ENCODE results near the gene TUBA1C. TPM values are rescaled to one million over a fixed set of nuclear protein-coding genes. Genes with fewer than 3 reads are reported as not detected.
"Not testable (repeated sequence)": the region's sequence is repeated elsewhere in the genome, so short reads cannot be mapped to it uniquely, and the experiment has no call there.

Gene TUBA1C
- total RNA-seq, 1 donor from 2014 or later: 123 TPM

DNA sequence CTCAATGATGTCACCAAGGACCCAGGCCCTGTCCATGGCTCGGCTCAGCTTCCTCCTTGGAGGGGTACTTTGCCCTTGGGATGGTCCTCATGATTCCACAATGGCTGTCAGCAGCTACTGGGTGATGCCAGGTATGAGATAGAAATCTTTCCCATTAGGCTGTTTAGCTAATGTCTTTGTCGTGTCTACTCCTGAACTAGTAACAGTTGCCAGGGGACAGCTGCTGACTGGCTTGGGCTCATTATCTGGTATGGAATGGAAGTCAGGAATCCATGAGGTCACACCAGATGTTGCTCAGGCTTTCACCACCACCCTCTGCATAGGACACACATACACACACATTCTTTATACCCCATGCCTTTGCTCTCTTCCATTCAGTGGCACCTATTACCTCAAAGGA is 39.3 kb downstream of the TUBA1C start:
- H3K4me3 Mint-ChIP-seq: no peak overlapping the region
- peaks cover 48% of the 10 kb centered on the region for H3K27me3 Mint-ChIP-seq (ENCODE audit: low read depth)
- H3K36me3 Mint-ChIP-seq: no peaks in the 10 kb centered on the region
- no peak overlapping the region for H3K27ac Mint-ChIP-seq
- TF ChIP-seq, protein P1, sequence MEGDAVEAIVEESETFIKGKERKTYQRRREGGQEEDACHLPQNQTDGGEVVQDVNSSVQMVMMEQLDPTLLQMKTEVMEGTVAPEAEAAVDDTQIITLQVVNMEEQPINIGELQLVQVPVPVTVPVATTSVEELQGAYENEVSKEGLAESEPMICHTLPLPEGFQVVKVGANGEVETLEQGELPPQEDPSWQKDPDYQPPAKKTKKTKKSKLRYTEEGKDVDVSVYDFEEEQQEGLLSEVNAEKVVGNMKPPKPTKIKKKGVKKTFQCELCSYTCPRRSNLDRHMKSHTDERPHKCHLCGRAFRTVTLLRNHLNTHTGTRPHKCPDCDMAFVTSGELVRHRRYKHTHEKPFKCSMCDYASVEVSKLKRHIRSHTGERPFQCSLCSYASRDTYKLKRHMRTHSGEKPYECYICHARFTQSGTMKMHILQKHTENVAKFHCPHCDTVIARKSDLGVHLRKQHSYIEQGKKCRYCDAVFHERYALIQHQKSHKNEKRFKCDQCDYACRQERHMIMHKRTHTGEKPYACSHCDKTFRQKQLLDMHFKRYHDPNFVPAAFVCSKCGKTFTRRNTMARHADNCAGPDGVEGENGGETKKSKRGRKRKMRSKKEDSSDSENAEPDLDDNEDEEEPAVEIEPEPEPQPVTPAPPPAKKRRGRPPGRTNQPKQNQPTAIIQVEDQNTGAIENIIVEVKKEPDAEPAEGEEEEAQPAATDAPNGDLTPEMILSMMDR (IDR thresholded peaks at IDR 0.05; ENCODE audit: unreplicated experiment): no peak
- no peaks in the 10 kb centered on the region for H3K9me3 Mint-ChIP-seq
- peaks cover 7% of the 10 kb centered on the region for H3K4me1 Mint-ChIP-seq
- DNase-seq (ENCODE audit: low spot score in 2 of 2, unreplicated experiment in 2 of 2): no peak

DNA sequence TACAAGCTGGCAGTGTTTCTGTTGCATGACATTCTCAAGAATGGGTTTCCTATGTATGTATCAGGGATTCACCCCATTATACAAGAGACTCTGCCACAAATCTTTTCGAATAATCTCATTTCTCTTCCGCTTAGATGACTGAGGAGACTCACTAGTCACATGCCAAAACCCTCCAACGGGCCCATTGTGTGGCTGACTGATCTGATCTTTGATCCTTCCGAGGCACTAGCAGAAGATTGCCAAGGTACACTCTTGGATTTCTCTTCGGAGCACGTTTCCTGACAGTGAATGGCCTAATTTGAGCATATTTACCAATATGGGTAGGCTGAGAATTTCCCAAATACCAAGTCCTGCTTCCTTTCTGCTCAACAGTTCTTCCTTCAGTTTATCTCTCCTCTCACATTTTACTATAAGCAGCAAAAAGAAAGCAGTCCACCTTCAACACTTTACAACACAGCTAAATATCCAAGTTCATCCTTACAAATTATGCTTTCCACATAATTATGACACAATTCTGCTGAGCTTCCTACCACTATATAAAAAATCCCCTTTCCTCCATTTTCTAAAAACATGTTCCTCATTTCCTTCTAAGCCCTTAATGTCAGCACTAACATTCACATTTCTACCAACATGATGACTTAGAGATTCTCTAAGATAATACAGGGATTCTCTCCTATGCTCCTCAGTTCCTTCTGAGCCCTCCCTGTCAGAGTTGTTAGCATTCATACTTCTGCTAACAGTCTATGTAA is 41.1 kb downstream of the TUBA1C start:
- Mint-ChIP-seq H3K9me3 (no peaks in the 10 kb centered on the region), H3K27me3 (ENCODE audit: low read depth) (peaks cover 51% of the 10 kb centered on the region), H3K4me3 (no peak overlapping the region), H3K4me1 (peaks cover 7% of the 10 kb centered on the region), H3K36me3 (no peaks in the 10 kb centered on the region), H3K27ac (no peak overlapping the region)
- TF ChIP-seq, protein P1 (IDR thresholded peaks at IDR 0.05; ENCODE audit: unreplicated experiment): no peak
- no peak for DNase-seq (ENCODE audit: low spot score in 2 of 2, unreplicated experiment in 2 of 2)

DNA sequence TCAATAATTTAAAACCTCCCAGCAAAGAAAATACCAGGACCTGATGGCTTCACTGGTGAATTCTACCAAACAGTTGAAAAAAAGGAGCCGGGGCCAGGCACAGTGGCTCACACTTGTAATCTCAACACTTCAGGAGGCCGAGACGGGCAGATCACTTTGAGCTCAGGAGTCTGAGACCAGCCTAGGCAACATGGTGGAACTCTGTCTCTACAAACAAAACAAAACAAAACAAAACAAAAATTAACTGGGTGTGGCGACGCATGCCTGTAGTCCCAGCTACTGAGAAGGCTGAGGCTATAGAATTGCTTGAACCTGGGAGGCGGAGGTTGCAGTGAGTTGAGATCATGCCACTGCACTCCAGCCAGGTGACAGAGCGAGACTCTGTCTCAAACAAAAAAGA is 44.5 kb downstream of the TUBA1C start:
- no peak overlapping the region for H3K4me3 Mint-ChIP-seq
- TF ChIP-seq, protein P1 (IDR thresholded peaks at IDR 0.05; ENCODE audit: unreplicated experiment): no peak
- peaks cover 39% of the 10 kb centered on the region for H3K27me3 Mint-ChIP-seq (ENCODE audit: low read depth)
- H3K27ac Mint-ChIP-seq: no peak overlapping the region
- no peaks in the 10 kb centered on the region for H3K36me3 Mint-ChIP-seq
- H3K4me1 Mint-ChIP-seq: peaks cover 7% of the 10 kb centered on the region
- peaks cover 3% of the 10 kb centered on the region for H3K9me3 Mint-ChIP-seq
- DNase-seq (ENCODE audit: low spot score in 2 of 2, unreplicated experiment in 2 of 2): no peak

DNA sequence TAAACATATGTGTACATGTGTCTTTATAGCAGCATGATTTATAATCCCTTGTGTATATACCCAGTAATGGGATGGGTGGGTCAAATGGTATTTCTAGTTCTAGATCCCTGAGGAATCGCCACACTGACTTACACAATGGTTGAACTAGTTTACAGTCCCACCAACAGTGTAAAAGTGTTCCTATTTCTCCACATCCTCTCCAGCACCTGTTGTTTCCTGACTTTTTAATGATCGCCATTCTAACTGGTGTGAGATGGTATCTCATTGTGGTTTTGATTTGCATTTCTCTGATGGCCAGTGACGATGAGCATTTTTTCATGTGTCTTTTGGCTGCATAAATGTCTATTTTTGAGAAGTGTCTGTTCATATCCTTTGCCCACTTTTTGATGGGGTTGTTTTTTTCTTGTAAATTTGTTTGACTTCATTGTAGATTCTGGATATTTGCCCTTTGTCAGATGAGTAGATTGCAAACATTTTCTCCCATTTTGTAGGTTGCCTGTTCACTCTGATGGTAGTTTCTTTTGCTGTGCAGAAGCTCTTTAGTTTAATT is 45.6 kb downstream of the TUBA1C start:
- H3K9me3 Mint-ChIP-seq; H3K4me3 Mint-ChIP-seq; DNase-seq (ENCODE audit: low spot score in 2 of 2, unreplicated experiment in 2 of 2); H3K27ac Mint-ChIP-seq; H3K36me3 Mint-ChIP-seq; H3K4me1 Mint-ChIP-seq: not testable (repeated sequence)
- H3K27me3 Mint-ChIP-seq (ENCODE audit: low read depth): peaks cover 38% of the 10 kb centered on the region

DNA sequence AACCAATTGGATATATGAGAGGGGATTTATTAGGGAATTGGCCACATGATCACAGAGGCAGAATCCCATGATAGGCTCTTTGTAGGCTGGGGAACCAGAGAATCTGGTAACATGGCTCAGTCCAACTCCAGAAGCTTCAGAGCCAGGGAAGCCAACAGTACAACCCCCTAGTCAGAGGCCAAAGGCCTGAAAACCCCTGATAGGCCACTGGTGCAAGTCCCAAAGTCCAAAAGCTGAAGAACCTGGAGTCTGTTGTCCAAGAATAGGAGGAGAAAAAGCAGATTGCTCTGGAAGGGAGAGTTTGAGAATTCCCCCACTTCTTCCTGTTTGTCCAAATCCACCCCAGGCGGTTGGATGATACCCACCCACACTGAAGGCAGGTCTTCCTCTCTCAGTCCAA is 49.9 kb downstream of the TUBA1C start:
- no peaks in the 10 kb centered on the region for H3K36me3 Mint-ChIP-seq
- TF ChIP-seq, protein P1 (IDR thresholded peaks at IDR 0.05; ENCODE audit: unreplicated experiment): no peak
- DNase-seq (ENCODE audit: low spot score in 2 of 2, unreplicated experiment in 2 of 2): no peak
- no peak overlapping the region for H3K27ac Mint-ChIP-seq
- H3K27me3 Mint-ChIP-seq (ENCODE audit: low read depth): peaks cover 19% of the 10 kb centered on the region
- peaks cover 3% of the 10 kb centered on the region for H3K9me3 Mint-ChIP-seq
- H3K4me3 Mint-ChIP-seq: no peak overlapping the region
- no peaks in the 10 kb centered on the region for H3K4me1 Mint-ChIP-seq

DNA sequence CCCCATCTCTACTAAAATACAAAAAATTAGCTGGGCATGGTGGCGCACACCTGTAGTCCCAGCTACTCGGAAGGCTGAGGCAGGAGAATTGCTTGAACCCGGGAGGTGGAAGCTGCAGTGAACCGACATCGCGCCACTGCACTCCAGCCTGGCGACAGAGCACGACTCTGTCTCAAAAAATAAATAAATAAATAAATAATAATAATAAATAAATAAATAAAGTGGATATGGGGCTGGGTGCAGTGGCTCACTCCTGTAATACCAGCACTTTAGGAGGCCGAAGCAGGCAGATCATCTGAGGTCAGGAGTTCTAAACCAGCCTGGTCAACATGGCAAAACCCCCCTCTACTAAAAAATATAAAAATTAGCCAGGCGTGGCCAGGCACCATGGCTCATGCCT is 52.2 kb downstream of the TUBA1C start:
- H3K27ac Mint-ChIP-seq; H3K9me3 Mint-ChIP-seq; DNase-seq (ENCODE audit: low spot score in 2 of 2, unreplicated experiment in 2 of 2); H3K36me3 Mint-ChIP-seq; H3K4me1 Mint-ChIP-seq; H3K4me3 Mint-ChIP-seq: not testable (repeated sequence)
- H3K27me3 Mint-ChIP-seq (ENCODE audit: low read depth): peaks cover 12% of the 10 kb centered on the region

DNA sequence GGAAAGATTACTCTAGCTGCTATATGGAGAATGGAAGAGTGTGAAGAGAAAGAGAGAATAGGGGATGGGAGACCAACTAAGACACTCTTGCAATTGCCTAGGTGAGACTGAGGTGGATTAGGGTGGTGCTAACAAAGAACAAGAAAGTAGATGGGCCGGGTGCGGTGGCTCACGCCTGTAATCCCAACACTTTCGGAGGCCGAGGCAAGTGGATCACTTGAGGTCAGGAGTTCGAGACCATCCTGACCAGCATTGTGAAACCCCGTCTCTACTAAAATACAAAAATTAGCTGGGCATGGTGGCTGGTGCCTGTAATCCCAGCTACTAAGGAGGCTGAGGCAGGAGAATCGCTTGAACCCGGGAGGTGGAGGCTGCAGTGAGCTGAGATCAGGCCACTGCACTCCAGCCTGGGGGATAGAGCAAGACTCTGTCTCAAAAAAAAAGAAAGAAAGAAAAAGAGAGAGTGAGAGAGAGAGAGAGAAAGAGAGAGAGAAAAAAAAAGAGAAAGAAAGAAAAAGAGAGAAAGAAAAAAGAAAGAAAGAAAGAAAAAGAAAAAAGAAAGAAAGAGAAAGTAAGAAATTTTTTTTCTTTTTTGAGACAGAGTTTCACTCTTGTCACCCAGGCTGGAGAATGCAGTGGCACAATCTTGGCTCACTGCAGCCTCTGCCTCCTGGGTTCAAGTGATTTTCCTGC is 55.7 kb downstream of the TUBA1C start:
- not testable (repeated sequence) for H3K36me3 Mint-ChIP-seq; H3K27ac Mint-ChIP-seq; H3K4me3 Mint-ChIP-seq; H3K9me3 Mint-ChIP-seq; H3K27me3 Mint-ChIP-seq (ENCODE audit: low read depth); DNase-seq (ENCODE audit: low spot score in 2 of 2, unreplicated experiment in 2 of 2)
- H3K4me1 Mint-ChIP-seq: peaks cover 19% of the 10 kb centered on the region
